T-helper 22 cell (primary cell): ENCODE measurements around the gene TNMD.
"Not testable (repeated sequence)": the region's sequence is repeated elsewhere in the genome, so short reads cannot be mapped to it uniquely, and the experiment has no call there.

Experiments
- DNase-seq: peaks from one replicate; pipeline ENCODE4 v3.0.0-alpha.2; 2020; ENCODE audit warnings: low read depth

Gene TNMD

DNA sequence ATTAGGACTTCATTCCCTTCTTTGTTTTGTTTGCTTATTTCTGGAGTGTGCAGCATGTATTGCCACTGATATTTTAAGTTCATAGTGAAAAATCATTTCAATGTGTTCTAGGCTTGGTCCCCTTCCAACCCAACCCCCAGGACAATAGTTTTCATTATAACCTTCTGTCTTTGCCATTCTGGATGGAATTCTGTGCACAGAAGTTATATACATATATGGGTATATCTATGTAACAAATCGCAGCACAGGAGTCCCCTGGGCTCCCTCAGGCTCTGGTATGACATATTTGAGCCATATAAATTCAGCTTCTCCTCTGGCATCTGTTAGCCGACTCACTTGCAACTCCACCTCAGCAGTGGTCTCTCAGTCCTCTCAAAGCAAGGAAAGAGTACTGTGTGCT, at the start of gene TNMD:
TSS of gene TNMD (plus strand) at position 326 of the 400 bp plus-strand sequence. CDS start 83 bp downstream, outside the sequence.
- DNase-seq: no peak

DNA sequence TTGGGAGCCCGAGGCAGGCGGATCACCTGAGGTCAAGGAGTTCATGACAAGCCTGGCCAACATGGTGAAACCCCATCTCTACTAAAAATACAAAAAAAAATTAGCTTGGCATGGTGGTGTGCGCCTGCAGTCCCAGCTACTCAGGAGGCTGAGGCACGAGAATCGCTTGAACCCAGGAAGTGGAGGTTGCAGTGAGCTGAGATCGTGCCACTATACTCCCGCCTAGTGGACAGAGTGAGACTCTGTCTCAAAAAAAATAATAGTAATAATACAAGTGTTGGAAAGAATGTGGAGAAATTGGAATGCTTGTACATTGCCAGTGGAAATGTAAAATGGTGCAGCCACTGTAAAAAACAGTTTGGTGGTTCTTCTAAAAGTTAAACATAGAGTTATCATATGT, 19.2 kb upstream of the TNMD start:
- not testable (repeated sequence) for DNase-seq

DNA sequence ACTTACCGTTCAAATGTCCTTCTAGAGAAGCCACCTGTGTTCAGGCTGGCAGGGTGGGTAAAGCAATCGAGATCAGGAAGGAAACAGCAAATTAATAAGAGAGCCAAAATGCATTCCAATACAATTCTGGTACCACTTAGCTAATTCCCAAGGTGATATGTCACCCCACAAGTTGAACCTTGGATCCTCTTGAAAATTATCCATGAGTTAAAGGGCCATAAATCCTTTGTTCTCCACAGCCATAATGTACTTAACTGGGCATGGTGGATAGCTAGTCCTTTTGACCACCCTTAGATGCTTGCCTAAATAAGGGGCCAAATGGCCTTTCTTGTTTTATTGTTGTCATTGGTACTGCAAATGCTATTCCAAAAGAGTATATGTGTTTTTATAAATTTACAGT, 2.0 kb downstream of the TNMD start:
- no peak for DNase-seq

DNA sequence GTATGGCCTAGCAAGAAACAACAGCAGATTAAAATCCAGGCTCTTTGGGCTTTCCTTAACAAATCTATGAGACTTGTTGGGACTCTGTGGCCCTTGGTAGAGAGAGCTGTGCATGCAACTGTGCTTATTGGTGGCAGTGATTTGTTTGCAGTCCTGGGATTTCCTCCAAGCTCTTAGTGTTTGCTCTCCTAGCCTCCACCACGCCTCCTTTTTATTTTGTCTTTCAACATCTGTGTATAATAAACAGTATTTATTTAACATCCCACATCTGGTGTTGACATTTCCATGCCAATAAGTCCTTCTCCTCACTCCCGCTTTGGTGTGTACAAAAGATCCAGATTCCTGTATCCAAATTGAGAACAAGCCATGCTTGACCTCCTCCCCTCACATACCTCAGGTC, 3.1 kb downstream of the TNMD start:
- no peak for DNase-seq

DNA sequence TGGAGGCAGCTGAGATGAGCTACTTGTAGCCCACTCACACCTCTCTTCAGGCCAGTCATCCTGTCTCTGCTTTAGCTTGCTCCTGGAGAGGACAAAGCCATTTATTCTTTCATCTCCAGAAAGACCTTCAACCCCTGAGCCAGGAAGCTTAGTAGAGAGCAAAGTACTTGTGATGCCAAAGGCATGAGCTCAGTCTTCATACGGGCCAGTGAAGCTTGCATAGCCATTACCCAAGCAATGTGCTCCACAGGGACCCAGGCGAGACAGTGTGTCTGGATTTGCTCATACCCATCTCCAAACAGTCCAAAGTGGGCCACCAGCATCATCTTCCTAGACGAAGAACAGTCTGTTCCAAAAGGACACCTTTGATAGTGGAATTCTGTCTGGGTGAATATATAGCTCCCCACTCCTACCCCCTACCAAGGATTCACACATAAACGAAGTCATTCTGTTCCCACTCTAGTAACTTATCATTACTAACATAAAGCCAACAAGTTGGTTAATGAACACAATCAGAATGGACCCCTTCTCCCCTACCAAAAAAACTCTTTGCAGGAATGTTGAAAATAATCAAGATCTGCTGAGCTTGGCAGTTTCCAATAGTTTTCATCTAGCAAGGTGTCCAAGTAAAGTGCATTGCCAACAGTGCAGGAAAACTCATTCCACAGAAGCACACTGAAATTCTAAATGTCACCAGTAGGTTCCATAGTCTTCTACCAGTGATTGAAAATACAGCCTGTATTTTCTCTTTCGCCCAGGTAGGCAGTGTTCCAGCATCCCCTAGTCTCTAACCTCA, 6.7 kb downstream of the TNMD start:
- DNase-seq: no peak

DNA sequence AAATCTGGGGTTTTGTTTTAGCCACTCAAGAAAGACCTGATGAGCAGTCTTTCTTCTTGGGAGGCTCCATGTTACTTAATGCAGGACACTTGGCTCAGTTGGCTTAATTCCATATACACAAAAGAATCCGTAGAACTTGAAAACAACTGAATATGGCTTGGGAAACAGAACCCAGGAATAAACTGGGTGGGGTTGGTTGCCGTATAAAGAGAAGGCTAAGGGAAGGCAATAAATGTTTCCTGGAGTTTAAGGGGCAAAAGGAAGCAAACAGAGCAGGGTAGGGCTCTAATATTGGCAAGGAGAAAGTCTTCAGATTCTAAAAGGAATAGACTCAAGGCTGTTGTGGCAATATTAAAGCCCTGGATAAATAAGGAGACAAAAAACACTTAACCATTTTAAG, 8.4 kb downstream of the TNMD start:
- DNase-seq: no peak

DNA sequence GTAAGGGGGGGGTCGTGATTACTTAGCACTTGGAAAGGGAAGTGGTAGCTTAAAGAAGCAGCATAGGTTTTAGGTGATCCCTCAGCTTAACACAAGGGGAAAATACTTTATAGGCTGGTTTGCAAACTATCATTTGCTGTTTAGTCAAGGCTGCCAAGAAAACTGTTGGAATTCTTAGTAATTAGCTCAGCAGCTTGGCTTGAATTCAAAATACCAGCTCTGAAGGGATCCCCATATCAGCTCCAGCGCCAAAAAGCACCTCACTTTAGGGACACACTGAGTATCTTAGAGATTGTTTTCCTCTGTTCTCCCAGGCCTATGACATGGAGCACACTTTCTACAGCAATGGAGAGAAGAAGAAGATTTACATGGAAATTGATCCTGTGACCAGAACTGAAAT, 8.8 kb downstream of the TNMD start:
- DNase-seq: no peak

DNA sequence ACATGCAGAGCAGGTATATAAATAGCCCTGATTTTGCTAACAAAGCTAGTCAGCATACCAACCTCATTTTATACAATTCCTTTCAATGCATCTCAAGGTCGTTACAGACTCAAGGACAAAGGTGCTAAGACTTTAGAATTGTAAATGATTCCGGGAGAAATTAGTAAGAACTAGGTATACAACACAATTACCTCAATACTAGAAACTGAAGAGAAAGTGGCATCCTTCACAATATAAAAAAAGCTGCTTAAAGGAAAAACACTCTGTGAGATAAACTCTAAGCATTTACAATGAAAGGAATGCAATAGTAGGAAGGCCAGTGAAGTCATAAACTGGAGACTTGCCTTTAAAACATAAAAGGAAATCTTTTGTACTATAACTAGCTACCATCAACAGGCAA, 11.9 kb downstream of the TNMD start:
- no peak for DNase-seq

DNA sequence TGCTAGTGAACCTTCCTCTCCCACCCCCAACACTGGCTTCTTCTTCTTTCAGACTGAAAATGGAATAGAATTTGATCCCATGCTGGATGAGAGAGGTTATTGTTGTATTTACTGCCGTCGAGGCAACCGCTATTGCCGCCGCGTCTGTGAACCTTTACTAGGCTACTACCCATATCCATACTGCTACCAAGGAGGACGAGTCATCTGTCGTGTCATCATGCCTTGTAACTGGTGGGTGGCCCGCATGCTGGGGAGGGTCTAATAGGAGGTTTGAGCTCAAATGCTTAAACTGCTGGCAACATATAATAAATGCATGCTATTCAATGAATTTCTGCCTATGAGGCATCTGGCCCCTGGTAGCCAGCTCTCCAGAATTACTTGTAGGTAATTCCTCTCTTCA, 14.7 kb downstream of the TNMD start:
- DNase-seq: no peak

DNA sequence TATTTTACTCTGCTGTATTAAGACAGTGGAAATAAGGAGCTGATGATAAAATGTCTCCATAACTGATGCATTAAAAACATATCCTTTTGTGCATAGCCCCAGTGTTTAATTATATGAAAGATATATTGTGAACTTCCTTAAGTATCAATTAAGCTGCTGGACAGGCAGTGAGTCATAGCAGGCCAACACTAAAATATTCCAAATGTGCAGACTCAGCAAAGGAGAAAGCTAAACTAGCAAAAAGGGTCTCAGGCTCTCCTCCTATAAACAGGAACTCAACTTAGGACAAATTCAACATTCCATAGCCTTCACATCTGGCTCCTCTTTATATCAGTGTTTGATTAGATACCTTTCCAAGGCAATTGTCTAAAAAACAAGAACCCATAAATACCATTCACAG, 15.6 kb downstream of the TNMD start:
- no peak for DNase-seq

DNA sequence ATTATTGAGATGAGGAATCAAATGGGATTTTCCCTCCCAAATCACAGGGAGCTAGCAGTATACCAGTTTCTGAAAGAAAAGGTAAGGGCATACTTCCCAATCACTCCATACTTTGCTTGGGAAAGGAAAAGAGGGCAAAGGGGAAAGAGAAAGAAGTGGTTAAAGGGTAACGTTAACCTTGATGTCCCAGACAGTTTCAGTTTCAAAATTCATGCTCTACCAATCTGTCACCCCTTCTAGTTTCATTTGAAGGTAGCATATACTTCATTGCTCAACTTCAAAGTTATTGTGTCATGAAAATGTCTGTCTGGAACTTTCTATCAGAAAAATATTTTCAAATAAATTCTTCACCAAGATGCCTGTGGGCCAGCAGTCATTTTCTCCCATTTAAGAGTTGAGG, 16.0 kb downstream of the TNMD start:
- no peak for DNase-seq

DNA sequence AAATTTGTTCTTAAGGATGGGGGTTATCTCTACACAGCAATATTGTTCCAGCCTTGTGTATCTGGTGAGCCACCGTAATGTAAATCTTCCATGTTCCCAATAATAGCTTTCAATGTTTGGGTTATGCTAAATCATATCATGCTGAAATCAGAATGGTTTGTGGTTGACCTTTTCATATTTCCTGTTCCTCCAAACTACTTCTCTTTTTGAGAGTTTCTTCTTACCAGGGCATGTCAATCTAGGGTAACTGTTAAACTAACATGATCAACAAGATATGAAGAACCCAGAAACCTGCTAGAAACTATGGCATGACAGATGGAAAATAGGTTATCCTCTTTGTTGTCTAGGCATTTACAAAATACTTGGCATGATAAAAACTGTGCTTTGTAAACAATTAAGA, 22.0 kb downstream of the TNMD start:
- DNase-seq: no peak

DNA sequence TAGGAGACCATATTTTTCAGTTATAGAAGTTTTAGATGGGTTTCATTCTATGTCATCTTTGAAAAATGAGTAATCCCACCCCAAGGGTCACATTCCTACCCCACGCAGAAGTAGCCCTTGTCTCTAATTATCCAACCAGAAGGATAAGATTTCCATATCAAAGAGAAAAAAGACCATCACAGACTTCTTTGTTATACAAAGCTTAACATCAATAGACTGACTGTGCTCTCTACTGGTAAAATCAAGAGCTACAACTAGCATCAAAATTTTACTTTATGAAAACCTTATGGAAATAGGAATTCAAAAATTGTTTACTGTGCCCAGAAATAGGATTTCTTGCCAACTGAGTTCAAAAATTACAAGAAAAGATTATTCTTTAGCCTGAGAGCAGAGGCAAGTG, 24.9 kb downstream of the TNMD start:
- no peak for DNase-seq

DNA sequence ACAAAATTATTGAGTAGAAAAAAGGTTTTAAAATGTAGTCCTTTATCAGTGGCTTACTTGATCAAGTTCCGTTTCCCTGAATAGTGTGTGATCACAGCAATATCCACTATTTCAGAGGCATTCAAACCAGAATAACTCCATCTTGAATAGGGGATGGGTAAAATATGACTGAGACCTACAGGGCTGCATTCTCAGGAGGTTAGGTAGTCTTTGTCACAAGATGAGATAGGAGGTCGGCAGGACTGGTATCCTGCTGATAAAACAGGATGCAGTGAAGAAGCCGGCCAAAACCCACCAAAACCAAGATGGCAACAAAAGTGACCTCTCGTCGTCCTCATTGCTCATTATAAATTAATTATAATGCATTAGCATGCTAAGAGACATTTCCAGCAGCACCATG, 27.2 kb downstream of the TNMD start:
- DNase-seq: no peak

DNA sequence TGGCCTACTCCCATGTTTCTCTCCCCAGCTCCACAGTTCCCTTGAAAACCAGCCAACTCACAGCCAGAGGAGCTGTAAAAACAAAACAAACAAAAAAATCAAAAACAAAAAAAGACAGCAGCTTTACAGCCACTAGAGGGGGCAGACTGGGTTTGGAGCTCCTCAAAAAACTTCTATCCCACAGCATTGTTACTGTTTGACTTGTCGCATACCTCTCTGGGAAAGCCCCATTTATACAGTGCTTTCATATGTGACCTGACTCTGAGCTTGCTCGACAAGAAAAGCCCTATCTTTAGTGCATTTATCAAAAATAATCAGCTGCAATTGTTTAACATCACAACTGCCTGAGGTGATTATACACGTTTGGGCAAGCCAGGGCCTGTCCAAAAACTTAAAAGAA, 30.3 kb downstream of the TNMD start:
- no peak for DNase-seq

DNA sequence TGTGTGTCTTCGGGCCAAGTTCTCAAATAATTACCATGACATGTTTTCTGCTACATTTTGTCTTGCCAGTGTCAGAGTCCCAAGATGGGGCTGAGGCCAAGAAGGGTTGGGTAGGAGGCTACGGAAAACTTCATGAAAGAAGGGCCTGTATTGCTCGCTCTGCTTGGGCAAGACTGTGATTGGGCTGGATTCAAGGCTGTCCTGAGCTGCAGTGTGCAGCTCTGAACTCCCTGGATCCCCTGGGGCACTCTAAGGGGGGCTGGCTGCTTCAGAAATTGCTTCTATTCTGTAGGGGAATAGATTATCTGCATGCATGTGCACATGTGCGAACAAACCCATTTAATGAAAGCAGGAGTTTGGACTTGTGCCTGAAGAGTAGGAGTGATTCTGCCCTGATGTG, 38.3 kb downstream of the TNMD start:
- no peak for DNase-seq

DNA sequence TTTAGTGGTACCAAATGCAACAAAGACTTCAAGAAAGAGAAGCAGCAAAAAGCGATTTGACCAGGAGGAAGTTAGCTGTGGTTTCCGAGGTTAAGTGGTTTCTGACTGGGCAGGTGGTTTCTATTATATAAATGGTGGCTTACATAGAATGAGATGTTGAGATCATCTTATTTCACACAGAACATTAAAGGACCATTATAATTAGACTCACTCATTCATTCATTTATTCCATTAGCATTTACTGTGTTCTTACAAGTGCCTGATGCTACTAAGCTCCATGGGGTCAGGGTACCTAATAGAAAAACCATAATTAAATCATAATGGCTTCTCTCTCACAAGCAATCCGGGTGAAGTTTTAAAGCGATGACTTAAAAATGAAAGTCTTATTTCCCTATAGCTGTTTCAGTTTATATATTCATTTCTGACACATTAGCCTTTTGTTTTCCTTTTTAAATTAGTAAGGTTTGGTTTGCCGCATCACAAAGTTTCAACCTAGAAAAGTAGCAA, 41.3 kb downstream of the TNMD start:
- DNase-seq: no peak

DNA sequence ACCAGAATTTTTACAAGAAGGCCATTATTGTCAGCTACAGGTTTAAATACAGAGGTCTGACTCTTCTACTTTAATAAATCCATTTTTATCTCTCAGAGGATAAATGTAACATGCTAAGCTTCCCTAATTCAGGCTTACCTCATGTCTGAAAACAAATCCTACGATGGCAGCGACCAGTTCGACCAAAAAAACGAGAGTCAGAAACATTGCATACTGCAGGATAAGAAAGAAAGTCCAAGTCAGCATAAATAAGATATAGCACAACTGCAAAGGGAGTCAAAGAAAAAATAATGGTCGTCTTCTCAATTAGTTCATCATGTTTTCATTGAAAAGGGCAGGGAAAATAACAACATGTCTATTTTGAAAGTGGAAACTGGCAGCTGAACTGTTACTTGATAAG, 50.3 kb downstream of the TNMD start:
- no peak for DNase-seq

DNA sequence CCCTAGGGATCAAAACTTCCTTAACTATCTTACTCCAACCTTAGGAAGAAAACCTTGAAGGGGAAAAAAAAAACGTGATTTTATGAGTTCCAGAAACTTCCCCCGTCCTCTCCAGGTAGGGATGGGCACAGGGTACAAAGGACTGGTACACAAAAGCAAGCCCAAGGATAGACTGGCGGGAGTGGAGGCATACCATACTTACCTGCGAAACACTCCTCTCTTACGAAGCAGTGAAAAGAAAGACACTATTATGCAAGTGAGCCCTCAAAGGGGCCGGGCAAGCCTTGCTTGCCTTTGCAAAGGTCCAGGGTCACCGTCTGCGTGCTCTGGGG, 51.2 kb downstream of the TNMD start:
- DNase-seq: no peak

DNA sequence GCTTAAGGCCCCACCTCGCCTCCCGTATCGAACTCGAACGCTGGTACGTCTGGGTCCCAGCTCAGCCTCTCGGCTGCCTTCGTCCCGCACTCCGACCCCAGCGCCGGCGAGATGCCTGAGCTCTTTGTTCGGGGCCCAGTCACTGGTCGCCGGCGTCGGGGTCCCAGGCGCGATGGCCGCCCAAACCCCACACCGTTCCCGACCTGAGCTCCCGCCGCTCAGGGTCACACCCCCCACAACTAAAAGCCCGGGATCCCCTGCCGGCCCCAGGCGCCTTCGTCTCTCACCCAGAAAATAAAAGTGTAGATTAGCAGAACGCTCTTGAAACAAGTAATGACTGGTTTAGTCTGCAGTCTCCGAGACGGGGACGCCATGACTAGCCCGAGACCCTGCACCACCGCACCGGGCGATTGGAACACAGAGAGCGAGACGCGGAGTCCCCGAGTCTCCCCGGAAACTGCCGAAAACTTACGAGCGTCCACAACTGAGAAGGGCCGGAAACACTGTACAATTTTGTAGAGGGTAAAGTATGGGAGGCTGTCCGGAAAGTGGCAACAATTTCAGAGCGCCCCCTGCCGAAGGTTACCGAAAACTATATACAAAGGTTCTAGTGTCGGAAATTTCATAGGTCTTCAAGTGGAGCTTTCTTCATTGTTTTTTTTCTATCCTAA, 51.7 kb downstream of the TNMD start, which contains the start of gene TSPAN6:
TSS of gene TSPAN6 (minus strand) at position 486 of the 671 bp plus-strand sequence. CDS start at position 374, 112 bp downstream.
- DNase-seq: peak; percentile 36

DNA sequence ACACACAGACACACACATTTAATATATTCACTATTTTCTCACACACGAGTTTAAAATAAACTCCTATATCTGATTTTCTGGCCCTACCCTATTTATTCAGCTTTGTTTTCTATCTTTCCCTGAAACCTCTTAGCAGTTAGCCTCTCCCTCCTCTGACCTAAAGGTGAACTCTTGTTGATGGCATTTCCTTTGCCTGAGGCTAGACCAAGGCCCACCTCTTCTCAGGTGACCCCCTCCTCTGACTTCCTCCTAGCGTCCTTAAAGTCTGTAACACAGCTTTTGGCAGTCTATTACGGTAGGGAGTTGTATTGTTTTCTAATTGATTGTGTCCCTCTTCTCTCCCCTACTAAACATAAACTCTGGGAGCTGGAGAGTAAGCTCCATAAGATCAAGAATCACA, 57.6 kb downstream of the TNMD start:
- DNase-seq: no peak

DNA sequence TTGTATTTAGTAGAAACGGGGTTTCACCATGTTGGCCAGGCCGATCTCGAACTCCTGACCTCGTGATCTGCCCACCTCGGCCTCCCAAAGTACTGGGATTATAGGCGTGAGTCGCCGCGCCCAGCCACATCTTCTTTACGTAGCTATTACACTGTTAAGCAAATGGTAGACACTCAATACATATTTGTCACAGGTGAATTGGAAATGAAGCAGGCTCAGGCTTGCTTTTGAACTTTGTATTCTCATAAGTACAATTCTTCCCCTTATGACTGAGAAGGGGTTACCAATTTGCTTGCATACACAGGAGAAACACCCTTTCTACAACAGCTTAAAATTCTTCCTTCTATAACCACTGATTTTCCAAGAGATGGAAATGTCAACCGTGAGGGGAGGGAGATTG, 58.5 kb downstream of the TNMD start:
- DNase-seq: no peak

DNA sequence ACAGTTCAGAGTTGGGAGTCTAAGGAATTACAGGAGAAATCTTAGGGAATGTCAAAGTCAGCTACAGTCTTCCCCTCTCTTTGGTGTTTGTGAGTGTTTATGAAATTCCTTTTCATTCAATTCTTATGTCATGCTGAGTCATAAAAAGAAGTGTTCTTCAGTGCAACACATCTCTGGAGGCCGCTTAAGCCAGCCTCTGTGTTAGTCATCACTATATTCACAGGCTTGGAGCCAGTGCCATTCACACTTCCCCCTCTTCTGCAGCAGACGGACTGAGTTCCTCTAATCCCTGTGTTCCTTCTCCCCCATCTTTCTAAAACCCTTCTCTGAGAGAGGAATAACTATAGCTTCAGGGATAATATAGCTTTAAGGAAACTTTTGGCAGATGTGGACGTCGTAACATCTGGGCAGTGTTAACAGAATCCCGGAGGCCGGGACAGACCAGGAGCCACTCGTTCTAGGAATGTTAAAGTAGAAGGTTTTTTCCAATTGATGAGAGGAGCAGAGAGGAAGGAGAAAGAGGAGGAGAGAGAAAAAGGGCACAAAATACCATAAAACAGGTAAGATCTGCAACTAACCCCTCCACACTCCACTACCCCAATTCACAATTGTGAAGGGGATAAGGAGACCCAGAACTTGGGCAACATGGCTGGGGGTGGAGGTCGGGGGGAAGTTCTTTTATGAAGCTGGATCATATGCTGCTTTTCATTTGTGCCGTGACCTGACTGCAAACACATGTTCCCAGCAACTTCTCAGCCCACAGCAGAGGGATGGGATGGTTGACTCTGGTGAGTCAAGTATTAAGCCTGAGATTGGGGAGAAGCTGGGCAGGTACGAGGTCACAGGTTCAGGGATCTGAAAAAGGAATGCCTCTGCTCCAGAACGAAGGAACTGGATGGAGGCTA, 59.5 kb downstream of the TNMD start, which contains the start of gene SRPX2:
TSS of gene SRPX2 (plus strand) at position 244 of the 905 bp plus-strand sequence. CDS start 2,124 bp downstream, outside the sequence.
- no peak for DNase-seq
